HepG2 (cell line): ENCODE measurements around the gene BACH1. TPM values are rescaled to one million over a fixed set of nuclear protein-coding genes. Genes with fewer than 3 reads are reported as not detected.

Source experiments
- ATAC-seq: fragments of 200-7000 bp; cut with Tn5 transposase; 3 replicates; pipeline ENCODE4 v1.9.1; 2020; ENCODE audit warnings: mild to moderate bottlenecking, moderate library complexity
- BruUV-seq: library from RNA; stranded (reverse); fragments of 400-500 nt; replicated peaks from 2 replicates; lab custom pipeline; 2021; lab: Mats Ljungman, UMichigan
- CTCF ChIA-PET: fragments of 300-600 bp; formaldehyde crosslinking; extraction: SDS; loops from one replicate; lab custom pipeline; 2021; ENCODE audit warnings: low total read pairs, inconsistent platforms, low intra/inter-chr PET ratio; lab: Yijun Ruan, JAX
- POLR2A ChIA-PET: fragments of 350-600 bp; sonication (Branson Sonifier 250); formaldehyde crosslinking; loops from one replicate; lab custom pipeline; 2020; ENCODE audit warnings: antibody characterized with exemption, inconsistent platforms; lab: Yijun Ruan, JAX
- DNase-seq: peaks from one replicate; pipeline ENCODE4 v3.0.0-alpha.2; 2015; ENCODE audit warnings: low spot score
- FAIRE-seq: peaks from 3 replicates; lab custom pipeline; 2011; peaks lifted over from hg19 to GRCh38; lab: Jason Lieb, UNC
- H2AFZ ChIP-seq: one replicate; pipeline ENCODE4 v1.6.1; 2011; ENCODE audit warnings: low read length, inconsistent platforms
- H3K27ac ChIP-seq: fragments of 300-600 bp; 3 replicates; pipeline ENCODE4 v1.8.0; 2011; ENCODE audit warnings: mixed run types, mild to moderate bottlenecking, mixed read lengths, low read length, inconsistent platforms; ENCODE audit not compliant: insufficient read depth; ENCODE audit errors: extremely low read length
- H3K27me3 ChIP-seq, 2 experiments: fragments of 200-600 bp in 1 of 2; 2 replicates in 1 of 2; 3 replicates in 1 of 2; pipeline versions ENCODE4 v1.6.0 to v1.8.0; 2011; ENCODE audit warnings: low read length in 2 of 2, mild to moderate bottlenecking in 2 of 2, moderate library complexity in 2 of 2, inconsistent platforms in 1 of 2; ENCODE audit not compliant: insufficient read depth in 2 of 2, control insufficient read depth in 1 of 2
- H3K36me3 ChIP-seq, 2 experiments: fragments of 200-600 bp in 1 of 2; replicated peaks in 1 of 2; 2 replicates in 1 of 2; 3 replicates in 1 of 2; pipeline versions ENCODE4 v1.5.1 to v1.8.0; 2011; ENCODE audit warnings: low read length in 2 of 2, inconsistent platforms in 1 of 2; ENCODE audit not compliant: insufficient read depth in 2 of 2, control insufficient read depth in 1 of 2
- H3K4me1 ChIP-seq: 2 replicates; pipeline ENCODE4 v1.5.1; 2012; ENCODE audit warnings: low read length, inconsistent platforms; ENCODE audit not compliant: insufficient read depth
- H3K4me2 ChIP-seq: 2 replicates; pipeline ENCODE4 v1.6.0; 2011; ENCODE audit warnings: low read depth, low read length, inconsistent platforms
- H3K4me3 ChIP-seq, 3 experiments: fragments of 200-600 bp in 1 of 3; sonication (generic), shearing (Covaris generic) in 1 of 3; replicated peaks in 1 of 3; 2 replicates each; pipeline ENCODE4 v1.5.1; 2011 to 2016; ENCODE audit warnings: low read length in 3 of 3, inconsistent platforms in 2 of 3, low read depth in 2 of 3, mild to moderate bottlenecking in 2 of 3, control low read depth in 1 of 3, mixed read lengths in 1 of 3; ENCODE audit not compliant: insufficient read depth in 1 of 3
- H3K79me2 ChIP-seq: one replicate; pipeline ENCODE4 v1.6.1; 2011; ENCODE audit warnings: low read length, inconsistent platforms; ENCODE audit not compliant: insufficient read depth
- H3K9ac ChIP-seq: 2 replicates; pipeline ENCODE4 v1.6.0; 2011; ENCODE audit warnings: mild to moderate bottlenecking, low read depth, low read length, inconsistent platforms; ENCODE audit not compliant: insufficient read depth
- H3K9me3 ChIP-seq: 2 replicates; pipeline ENCODE4 v1.5.1; 2012; ENCODE audit warnings: mild to moderate bottlenecking, low read length
- H4K20me1 ChIP-seq: 2 replicates; pipeline ENCODE4 v1.6.0; 2011; ENCODE audit warnings: inconsistent platforms, mild to moderate bottlenecking, low read length, moderate library complexity; ENCODE audit not compliant: insufficient read depth
- HOXA5 ChIP-seq: sonication (generic); formaldehyde crosslinking; IDR thresholded peaks from 2 replicates; pipeline ENCODE4 v1.4.0; 2020; ENCODE audit warnings: missing genetic modification reagents
- NFRKB ChIP-seq: fragments of 450-650 bp; IDR thresholded peaks from 2 replicates; pipeline ENCODE4 v1.6.1; 2017
- PHB2 ChIP-seq: fragments of 450-650 bp; IDR thresholded peaks from 2 replicates; pipeline ENCODE4 v1.6.1; 2018; ENCODE audit not compliant: partially characterized antibody
- RARA ChIP-seq: IDR thresholded peaks from 2 replicates; pipeline ENCODE4 v1.6.1; 2016; ENCODE audit warnings: missing genetic modification reagents, missing compliant biosample characterization
- SIN3B ChIP-seq: fragments of 150-350 bp; IDR thresholded peaks from 2 replicates; pipeline ENCODE4 v1.6.1; 2014; ENCODE audit warnings: low read length
- TBL1XR1 ChIP-seq: fragments of 150-350 bp; IDR thresholded peaks from 2 replicates; pipeline ENCODE4 v1.6.1; 2014; ENCODE audit warnings: borderline replicate concordance, low read length; ENCODE audit not compliant: partially characterized antibody
- THYN1 ChIP-seq: sonication (generic); formaldehyde crosslinking; IDR thresholded peaks from 2 replicates; pipeline ENCODE4 v1.8.1; 2023; ENCODE audit warnings: low read depth, mild to moderate bottlenecking, moderate library complexity, missing genetic modification reagents, borderline replicate concordance
- ZNF605 ChIP-seq: sonication (generic); formaldehyde crosslinking; IDR thresholded peaks from 2 replicates; pipeline ENCODE4 v1.8.0; 2022; ENCODE audit warnings: mild to moderate bottlenecking, missing genetic modification reagents
- ZNF747 ChIP-seq: sonication (generic); formaldehyde crosslinking; IDR thresholded peaks from 2 replicates; pipeline ENCODE4 v1.8.1; 2023; ENCODE audit warnings: missing genetic modification reagents, mild to moderate bottlenecking, borderline replicate concordance
- WGBS: methylation state at CpG from one replicate; pipeline ENCODE4 v1.1.6; 2017; ENCODE audit warnings: low lambda C conversion rate; 5-methylcytosine and 5-hydroxymethylcytosine counted together
- in situ Hi-C: cut with HindIII; loops from 2 replicates; pipeline ENCODE4 v1.10.0; 2017; ENCODE audit warnings: low pct_unique_long_range_greater_than_20kb; ENCODE audit not compliant: extremely low pct_ligation_motif_present
- intact Hi-C: fragments of 100-400 bp; cut with micrococcal nuclease; formaldehyde crosslinking; loops from one replicate; pipeline ENCODE4 v1.10.0; 2022; ENCODE audit not compliant: unreplicated experiment
- polyA plus RNA-seq, 8 experiments: library from polyadenylated mRNA; depleted of rRNA in 3 of 8; stranded (reverse) in 7 of 8; unstranded in 1 of 8; fragments of >200 nt; fragmentation: Illumina TruSeq in 4 of 8; extraction: Trizol in 4 of 8; gene quantifications; 2 replicates each; pipeline versions ENCODE4 v1.2.1 to v1.2.3, GENCODE V29; 2011 to 2016; ENCODE audit warnings: low read depth in 4 of 8, missing spikeins in 1 of 8, mixed read lengths in 1 of 8; ENCODE audit not compliant: insufficient read depth in 1 of 8
- total RNA-seq, 5 experiments: library from RNA; depleted of rRNA; stranded (reverse); fragments of >200 nt; fragmentation: Illumina TruSeq; extraction: Trizol; gene quantifications; 2 replicates each; pipeline ENCODE4 v1.2.3, GENCODE V29; 2016; ENCODE audit warnings: low read depth in 1 of 5
- TF ChIP-seq, protein P1 (sequence below): sonication (generic); formaldehyde crosslinking; IDR thresholded peaks from 2 replicates; pipeline ENCODE4 v1.4.0; 2020; ENCODE audit warnings: mild to moderate bottlenecking, missing genetic modification reagents

Gene BACH1
- total and polyA plus RNA-seq, 2 of the 13 experiments (the other 11 are each of a cell fraction or from before 2014, with no cell fraction given) = 16.5 to 51.7 TPM

DNA sequence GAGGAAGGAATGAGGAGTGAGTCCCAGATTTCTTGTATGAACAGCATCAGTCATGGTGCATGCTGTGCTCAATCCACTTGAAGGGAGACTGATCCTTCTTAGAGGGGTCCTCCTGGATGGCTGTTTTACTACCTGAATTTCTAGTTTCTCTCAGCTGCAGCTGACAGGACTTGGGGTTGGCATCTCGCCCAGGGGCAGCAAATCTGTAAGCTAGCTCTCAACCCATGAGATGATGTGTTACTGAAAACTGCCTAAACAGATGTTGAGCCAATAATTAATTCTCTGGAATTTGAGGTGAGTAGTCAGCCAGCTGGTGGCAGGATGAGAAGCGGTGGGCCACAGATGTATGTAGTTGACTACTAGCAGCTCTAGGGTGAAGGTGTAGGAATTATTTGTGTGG, 19.6 kb downstream of the BACH1 start:
- BruUV-seq = no TSS peak
- no peak overlapping the region for H3K27ac ChIP-seq
- H3K36me3 ChIP-seq = peaks cover 8 to 20% of the 10 kb centered on the region in 2 experiments
- H2AFZ ChIP-seq = no peak overlapping the region
- ChIA-PET POLR2A (no interaction called here), CTCF (no interaction called here)
- H4K20me1 ChIP-seq = peaks cover 58% of the 10 kb centered on the region
- no peak overlapping the region for H3K4me2 ChIP-seq
- peaks cover 41% of the 10 kb centered on the region for H3K4me1 ChIP-seq
- no peak for ATAC-seq
- no peak overlapping the region for H3K4me3 ChIP-seq
- H3K27me3 ChIP-seq = no peaks in the 10 kb centered on the region
- H3K9ac ChIP-seq = no peak overlapping the region
- no peak for TF ChIP-seq TBL1XR1
- TF ChIP-seq ZNF605 (CRISPR knock-in tag) = no peak
- no peak for TF ChIP-seq SIN3B
- no peak for TF ChIP-seq HOXA5
- no peak for TF ChIP-seq RARA (CRISPR knock-in tag)
- TF ChIP-seq, all 625 proteins: peak for 0
- intact Hi-C loops = no loop called here
- in situ Hi-C loops = no loop called here
- 100% methylated on average over 2 of the region's 2 CpGs for WGBS
- DNase-seq = no peak
- no peaks in the 10 kb centered on the region for H3K9me3 ChIP-seq
- FAIRE-seq = no peak
- peaks cover 97% of the 10 kb centered on the region for H3K79me2 ChIP-seq

DNA sequence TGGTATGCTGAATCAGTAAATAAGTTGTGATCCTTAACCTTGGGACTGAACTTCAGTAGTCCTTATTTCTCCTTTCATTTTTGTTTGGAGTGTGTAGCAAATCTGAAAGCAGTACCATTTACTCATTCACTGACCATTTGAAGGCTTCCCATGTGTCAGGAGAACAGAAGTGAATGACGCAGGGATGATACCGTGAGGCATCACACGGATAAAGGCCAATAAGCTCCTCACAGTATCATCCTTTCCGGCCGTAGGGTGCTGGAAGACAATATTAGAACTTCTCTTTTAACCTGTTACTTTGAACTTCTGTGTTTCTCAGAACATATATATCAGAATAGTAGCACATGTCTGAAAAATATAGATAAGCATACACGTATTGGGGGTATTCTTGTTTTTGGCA, 21.3 kb downstream of the BACH1 start:
- in situ Hi-C loops (no loop called here), intact Hi-C loops (no loop called here)
- H2AFZ ChIP-seq = no peak overlapping the region
- no peak for DNase-seq
- ChIA-PET POLR2A (no interaction called here), CTCF (no interaction called here)
- H4K20me1 ChIP-seq = peaks cover 47% of the 10 kb centered on the region
- H3K79me2 ChIP-seq = peaks cover 90% of the 10 kb centered on the region
- no peaks in the 10 kb centered on the region for H3K9me3 ChIP-seq
- BruUV-seq = no TSS peak
- H3K4me1 ChIP-seq = peaks cover 24% of the 10 kb centered on the region
- no peak overlapping the region for H3K9ac ChIP-seq
- peaks cover 10 to 23% of the 10 kb centered on the region in 2 experiments for H3K36me3 ChIP-seq
- H3K27me3 ChIP-seq = no peaks in the 10 kb centered on the region
- no peak overlapping the region for H3K27ac ChIP-seq
- H3K4me2 ChIP-seq = no peak overlapping the region
- H3K4me3 ChIP-seq = no peak overlapping the region
- FAIRE-seq = no peak
- ATAC-seq = no peak
- 96% methylated on average over 6 of the region's 6 CpGs for WGBS
- no peak for TF ChIP-seq THYN1 (CRISPR knock-in tag)
- no peak for TF ChIP-seq NFRKB
- no peak for TF ChIP-seq ZNF747 (CRISPR knock-in tag)
- TF ChIP-seq, protein P1, sequence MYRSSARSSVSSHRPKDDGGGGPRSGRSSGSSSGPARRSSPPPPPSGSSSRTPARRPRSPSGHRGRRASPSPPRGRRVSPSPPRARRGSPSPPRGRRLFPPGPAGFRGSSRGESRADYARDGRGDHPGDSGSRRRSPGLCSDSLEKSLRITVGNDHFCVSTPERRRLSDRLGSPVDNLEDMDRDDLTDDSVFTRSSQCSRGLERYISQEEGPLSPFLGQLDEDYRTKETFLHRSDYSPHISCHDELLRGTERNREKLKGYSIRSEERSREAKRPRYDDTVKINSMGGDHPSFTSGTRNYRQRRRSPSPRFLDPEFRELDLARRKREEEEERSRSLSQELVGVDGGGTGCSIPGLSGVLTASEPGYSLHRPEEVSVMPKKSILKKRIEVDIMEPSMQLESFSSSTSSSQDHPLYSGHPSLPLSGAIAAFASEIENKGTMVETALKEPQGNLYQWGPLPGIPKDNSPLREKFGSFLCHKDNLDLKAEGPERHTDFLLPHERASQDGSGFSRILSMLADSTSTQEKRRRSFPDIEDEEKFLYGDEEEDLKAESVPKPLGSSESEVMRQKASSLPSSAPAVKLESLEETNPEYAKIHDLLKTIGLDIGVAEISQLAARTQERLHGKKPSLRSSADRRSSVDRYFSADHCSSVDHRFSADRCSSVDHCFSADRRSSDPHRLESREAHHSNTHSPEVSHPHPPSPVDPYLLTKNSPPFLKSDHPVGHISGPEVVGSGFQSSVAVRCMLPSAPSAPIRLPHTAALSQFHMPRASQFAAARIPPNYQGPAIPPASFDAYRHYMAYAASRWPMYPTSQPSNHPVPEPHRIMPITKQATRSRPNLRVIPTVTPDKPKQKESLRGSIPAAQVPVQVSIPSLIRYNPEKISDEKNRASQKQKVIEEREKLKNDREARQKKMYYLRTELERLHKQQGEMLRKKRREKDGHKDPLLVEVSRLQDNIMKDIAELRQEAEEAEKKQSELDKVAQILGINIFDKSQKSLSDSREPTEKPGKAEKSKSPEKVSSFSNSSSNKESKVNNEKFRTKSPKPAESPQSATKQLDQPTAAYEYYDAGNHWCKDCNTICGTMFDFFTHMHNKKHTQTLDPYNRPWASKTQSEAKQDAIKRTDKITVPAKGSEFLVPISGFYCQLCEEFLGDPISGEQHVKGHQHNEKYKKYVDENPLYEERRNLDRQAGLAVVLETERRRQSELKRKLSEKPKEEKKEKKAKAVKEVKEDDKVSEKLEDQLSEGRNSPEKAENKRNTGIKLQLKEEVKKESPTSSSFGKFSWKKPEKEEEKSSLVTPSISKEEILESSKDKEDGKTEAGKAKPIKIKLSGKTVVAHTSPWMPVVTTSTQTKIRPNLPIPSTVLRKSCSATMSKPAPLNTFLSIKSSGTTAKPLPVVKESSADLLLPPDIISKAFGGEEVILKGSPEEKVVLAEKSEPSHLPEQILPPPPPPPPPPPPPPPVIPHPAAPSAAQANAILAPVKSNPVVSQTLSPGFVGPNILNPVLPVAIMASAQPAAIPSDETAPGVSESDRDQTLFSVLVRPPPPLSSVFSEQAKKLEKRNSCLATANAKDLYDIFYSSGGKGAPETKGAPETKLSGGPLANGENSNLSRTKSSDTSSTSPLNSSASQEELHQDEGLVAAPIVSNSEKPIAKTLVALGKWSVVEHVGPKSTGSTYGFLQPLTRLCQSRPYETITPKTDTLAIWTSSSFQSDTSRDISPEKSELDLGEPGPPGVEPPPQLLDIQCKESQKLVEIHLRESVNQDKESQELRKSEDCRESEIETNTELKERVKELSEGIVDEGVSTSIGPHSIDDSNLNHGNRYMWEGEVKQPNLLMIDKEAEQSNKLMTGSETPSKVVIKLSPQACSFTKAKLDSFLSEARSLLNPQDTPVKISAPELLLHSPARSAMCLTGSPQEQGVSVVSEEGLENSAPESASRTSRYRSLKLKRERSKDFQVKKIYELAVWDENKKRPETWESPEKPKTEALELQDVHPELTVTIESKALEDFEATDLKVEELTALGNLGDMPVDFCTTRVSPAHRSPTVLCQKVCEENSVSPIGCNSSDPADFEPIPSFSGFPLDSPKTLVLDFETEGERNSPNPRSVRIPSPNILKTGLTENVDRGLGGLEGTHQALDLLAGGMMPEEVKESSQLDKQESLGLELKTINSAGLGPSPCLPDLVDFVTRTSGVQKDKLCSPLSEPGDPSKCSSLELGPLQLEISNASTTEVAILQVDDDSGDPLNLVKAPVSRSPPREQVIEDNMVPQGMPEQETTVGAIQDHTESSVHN (CRISPR knock-in tag) = no peak
- TF ChIP-seq PHB2 = no peak
